SK-N-MC (cell line): ENCODE measurements around the gene NCMAP.

Source experiments
- EZH2 ChIP-seq: fragments of 200-600 bp; sonication (generic); IDR thresholded peaks from one replicate; pipeline ENCODE4 v1.6.1; 2017; ENCODE audit warnings: antibody characterized with exemption
- POLR2AphosphoS5 ChIP-seq: IDR thresholded peaks from 2 replicates; pipeline ENCODE4 v1.6.1; 2012; ENCODE audit warnings: mild to moderate bottlenecking, low read depth, low read length, borderline replicate concordance

DNA sequence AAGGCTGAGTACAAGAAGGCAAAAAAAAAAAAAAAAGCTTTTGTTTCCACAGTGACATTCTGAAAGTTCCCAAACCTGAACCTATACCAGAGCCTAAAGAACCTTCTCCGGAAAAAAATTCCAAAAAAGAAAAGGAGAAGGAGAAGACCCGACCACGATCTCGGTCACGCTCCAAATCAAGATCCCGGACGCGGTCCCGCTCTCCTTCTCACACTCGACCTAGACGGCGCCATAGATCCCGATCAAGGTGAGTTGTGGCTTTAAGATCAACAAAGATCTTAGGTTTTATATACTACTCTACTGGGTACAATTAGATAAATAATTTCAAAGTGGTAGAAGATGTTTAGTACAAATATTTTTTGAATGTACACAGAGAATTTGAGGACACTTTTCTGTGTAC, 96.5 kb downstream of the NCMAP start:
- TF ChIP-seq POLR2AphosphoS5: no peak
- no peak for TF ChIP-seq EZH2
